ENCODE data around the gene FLT1.

Gene FLT1

GRCh38 chr13:28376604-28377003, 118.3 kb downstream of the FLT1 start:
- no peak for DNase-seq

DNA sequence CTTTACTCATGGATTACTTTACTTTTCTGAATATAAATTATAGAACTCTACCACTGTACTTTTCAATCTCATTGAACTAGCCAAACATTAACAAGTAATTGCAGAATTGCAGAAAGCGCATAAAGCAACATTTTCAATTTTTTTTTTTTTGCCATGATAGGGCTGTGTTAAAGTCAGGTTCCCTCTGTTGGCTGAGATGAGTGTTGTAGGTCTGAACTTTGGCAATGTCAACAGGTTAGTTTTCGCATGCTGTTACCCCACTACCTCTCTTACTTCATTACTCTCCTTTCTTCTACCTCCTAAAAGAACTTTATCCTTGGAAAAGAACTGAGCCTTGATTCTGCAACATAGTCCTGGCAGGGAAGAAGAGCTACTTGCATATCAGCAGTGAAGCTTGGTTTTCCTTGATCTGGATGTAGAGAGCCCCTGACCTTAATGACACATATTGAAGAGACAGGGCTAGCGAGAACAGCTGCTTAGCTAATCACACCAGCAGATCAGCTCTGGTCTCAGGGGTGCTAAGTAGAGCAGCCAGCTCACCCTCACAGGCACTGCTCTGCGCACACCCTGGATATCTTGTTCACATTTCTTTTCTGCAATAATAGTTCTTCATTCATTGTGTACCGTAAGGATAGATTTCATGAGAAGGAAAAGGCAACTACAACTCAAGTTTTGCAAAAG, 119.5 kb downstream of the FLT1 start:
- no peak for DNase-seq

GRCh38 chr13:28373810-28374209, 121.1 kb downstream of the FLT1 start:
- no peak for DNase-seq

GRCh38 chr13:28370448-28370847, 124.5 kb downstream of the FLT1 start:
- no peak for DNase-seq

GRCh38 chr13:28358708-28359107, 136.2 kb downstream of the FLT1 start:
- no peak for DNase-seq

GRCh38 chr13:28357911-28358433, 137.0 kb downstream of the FLT1 start:
- DNase-seq, result no peak

DNA sequence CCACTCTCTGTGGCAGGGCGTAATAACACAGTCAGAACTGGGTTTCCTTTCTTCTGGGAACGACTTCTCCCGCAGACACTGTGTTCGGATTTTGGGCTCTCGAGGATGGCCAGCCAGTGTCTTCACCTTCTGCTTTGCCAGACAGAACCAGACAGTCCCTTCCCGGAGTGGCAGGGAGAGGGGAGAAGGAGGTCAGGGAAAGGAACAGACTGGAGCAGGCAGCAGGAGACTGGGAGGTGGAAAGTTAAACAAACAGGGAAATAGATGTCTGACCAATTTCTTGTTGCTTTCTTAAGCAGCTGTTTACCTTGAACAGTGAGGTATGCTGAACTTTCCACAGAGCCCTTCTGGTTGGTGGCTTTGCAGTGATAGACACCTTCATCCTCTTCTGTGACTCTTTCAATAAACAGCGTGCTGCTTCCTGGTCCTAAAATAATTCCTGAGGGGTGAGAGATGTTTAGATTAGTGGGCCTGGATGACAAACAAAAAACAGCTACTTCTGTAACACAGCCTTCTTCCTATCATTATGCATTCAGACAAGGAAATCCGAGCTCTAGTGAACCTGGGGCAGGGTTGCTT, 137.6 kb downstream of the FLT1 start:
- DNase-seq, result no peak

GRCh38 chr13:28356561-28357021, 138.3 kb downstream of the FLT1 start:
- no peak for DNase-seq

DNA sequence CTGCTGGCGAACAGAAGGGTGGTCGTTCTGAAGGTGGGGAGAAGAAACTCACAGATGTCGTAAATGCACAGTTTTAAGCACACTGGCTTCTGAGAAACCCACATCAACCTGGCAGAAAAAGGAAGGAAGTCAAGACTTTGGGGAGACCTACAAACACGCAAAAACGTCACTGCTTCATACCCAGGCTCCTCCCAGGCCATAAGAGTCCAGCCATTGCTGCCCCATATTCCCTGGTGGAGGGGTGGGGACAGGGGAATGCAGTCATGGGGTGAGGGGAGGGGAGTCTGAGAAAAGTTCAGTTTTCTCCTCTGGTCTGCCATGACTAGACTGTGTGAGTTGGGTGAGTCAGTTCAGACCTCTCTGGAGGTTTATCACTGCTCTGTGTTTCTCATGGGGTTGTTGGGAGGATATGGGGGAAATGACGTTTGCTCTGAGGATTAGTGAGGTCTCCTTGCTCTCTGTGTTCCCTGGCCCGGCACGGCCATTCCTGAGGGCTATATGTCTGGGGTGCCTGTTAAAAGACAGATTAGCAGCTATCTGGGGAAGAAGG, 139.0 kb downstream of the FLT1 start:
- no peak for DNase-seq

DNA sequence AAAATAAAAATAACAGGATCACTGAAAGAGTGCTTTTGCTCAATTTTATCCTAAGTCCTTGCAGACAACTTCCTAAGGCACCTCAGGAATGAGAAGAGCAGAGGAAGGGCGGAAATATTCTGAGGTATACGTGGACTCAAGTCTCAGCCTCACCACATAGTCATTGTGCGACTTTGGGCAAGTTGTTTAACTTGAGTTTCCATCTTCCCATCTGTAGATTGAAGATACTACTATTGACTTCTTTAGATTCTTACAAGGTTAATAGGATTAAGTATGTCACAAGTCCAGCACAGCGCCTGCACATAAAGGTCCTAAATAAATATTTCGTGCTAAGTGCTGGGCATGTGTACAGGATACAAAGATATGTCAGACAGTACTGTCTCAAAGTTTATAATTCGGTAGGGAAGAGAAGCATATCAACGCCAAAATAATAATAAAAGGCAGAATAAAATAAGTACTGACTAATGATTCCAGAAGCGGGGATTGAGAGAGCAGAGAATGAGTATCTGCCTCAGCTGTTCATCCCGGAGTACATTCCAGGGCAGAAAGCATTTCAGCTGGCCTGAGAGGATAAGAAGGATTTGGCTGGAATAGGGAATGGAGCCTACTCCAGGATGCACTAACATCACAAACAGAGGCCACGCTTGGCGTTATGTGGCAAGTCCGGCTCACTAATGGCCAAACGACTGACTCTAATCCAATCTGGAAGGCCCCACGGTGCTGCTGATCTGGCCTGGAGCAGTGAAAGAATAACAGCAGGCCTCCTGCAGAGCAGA, 139.7 kb downstream of the FLT1 start:
- DNase-seq, result no peak

GRCh38 chr13:28353679-28354078, 141.2 kb downstream of the FLT1 start:
- no peak for DNase-seq

DNA sequence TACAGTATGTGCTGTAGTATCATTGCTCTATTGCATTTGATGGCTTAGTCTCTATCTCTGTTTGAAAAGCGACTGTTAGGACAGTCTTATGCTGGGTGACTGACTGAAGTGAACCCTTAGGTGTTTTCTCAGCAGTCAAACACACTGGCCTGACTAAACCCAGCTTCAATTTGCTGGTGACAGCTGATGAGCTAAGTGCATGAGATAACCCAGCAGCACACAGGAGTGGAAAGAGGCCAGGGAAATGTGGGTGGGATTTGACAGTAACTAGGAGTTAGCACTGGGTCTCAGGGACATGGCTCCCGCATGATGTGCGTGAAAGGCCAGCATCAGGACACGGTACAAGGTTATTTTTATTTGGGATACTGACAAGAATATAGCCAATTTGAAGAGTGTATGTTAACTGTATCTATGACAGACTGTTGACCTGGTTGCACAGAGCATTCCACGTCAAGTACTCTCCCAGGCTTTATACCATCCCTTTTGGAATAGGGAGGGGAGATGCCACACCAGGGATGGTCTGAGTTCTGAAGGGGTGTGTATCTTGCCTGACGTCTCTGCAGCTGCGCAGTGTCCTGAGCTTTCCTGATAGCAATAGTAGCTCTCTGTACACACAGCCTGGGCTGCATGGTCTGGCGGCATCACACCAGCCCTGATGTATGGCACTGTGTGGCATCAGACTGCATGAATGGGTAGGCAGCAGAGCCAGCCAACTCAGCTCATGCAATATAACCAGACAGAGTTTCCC, 144.8 kb downstream of the FLT1 start:
- no peak for DNase-seq

GRCh38 chr13:28349371-28349770, 145.6 kb downstream of the FLT1 start:
- no peak for DNase-seq

DNA sequence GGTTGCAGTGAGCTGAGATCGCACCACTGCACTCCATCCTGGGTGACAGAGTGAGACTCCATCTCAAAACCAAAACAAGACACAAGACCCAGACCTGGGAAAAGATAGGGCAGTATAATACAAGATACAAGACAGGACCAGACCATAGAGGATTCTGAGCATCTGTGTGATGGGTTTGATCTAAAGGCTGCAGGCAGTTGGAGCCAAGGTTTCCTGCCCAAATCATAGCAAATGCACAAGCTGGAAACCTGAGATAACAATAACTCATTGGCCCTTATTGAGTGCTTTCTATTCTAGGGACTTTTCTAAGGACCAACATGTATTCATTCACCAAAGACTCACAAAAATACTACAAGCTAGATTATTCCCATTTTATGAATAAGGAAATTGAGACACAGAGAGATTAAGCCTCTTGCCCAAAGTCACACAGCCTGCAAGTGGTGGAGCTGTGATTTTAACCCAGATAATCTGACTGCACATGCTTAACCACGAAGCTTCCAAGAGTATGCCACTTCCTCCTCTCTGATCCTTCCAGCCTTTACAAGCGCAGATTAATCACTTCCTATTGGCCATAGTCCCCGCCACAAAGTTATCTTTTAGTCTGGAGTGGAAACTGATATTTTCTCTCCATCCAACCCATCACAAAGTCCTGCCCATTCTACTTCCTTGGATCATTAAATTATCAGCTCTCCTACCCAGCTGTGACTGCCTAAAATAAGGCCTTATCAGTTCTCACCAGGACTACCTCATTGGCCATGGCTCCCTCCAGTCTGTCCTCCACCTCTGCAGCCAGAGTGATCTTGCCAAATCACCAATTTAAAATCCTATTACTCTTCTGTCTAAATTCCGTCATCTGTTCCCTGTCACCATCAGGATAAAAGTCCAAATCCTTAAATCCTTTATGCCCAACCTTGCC, 147.2 kb downstream of the FLT1 start:
- no peak for DNase-seq

DNA sequence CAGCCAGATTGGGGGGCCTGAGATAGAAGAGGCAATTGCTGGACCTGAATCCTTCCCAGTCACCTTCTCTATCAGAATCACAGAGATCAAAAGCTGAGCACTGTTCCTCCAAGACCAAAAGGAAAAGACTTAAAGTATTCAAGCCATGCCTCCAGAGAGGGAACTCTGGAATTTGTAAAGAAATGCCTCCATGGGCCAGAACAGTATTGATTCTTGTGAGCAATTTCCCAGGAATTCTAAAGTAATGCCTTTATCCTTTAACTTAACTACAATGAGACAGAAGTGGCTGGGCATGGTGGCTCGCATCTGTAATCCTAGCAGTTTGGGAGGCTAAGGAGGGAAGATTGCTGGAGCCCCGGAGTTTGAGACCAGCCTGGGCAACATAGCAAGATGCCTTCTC, 148.8 kb downstream of the FLT1 start:
- DNase-seq, result no peak

DNA sequence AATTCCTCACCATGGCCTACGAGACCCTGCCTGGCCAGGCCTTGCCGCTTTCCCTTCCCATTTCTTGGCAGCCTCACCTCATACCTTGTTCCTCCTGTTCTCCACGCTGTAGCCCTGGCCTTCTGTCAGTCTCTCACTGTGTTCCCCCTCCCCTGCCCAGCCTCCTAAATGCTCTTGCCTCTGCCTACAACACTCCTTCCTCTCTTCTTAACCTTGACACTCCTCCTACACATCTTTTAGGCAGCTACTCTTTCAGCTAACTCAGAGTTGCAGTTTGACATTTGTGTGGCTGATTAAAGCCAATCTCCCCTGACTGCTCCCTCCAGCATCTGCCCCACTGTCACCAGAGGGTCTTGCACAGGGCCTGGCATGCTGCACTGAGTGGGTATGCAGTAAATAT, 150.8 kb downstream of the FLT1 start:
- no peak for DNase-seq

DNA sequence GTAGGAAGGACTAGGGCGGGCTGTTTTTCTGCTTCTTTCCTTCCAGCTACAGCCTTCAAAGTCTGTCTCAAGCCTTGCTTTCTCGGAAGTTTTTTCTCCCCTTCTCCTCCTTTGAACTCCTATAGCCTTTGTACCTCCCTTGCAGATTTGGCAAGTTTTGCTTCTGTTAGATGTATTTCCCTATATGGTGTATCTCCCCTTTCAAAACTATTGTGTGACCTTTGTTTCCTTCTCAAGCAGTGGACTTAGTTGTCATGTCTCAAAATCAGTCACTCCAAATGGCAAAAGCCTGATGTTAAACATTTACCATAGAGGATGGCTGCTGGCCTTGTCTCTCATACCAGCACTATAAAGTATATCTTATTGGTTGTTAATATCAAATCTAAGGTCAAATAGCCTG, 152.7 kb downstream of the FLT1 start:
- DNase-seq, result no peak

- DNase-seq, result no peak
These were observed 154.6 kb downstream of the FLT1 start for GRCh38 chr13:28340272-28340793.

- DNase-seq, result no peak
These were observed 155.5 kb downstream of the FLT1 start for GRCh38 chr13:28339419-28339818.

DNA sequence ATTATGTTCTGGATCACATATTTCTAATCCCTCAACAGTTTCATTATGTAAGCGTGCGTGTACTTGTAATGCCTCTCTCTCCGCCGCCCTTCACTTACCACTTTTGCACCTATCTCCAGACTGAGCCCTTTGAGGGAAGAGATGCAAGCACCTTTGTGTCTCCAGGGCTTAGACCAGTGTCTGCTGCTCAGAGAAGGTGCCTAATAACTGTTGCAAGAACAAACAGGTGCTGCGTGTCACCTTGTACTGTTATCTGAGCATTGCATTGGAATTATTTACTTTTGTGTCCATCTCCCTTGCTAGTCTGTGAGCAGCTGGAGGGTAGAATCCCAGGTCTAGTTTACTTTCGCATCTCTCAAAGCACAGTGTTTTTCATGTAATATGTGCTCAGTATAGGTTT, 156.2 kb downstream of the FLT1 start:
- no peak for DNase-seq

DNA sequence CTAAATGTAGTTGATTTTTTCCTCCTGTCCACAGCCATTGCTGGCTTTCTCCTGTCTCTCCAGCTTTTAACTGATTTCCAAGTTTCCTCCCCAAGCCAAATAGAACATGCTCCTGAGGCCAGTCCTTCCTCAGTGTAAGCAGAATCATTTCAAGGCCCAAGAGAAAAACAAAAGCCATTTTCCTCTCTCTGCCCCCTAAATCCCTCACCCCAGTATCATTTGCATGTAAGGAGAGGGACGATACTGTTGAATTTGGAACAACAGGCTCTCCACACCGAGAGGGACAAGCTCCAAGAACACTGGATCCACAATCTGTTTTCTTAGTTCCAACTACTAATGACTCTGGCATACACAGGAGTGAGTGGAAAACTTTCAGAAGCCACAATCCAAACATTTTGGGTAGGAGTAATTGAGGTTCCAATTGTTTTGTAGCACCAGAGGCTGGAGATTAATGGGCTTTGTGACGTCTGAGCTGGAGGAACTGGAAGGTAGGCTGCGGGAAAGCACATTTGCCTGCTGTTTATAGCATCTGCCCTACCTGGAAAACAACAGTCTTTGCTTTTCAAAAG, 156.8 kb downstream of the FLT1 start:
- DNase-seq, result no peak
